Astrocyte of the cerebellum (primary cell): ENCODE measurements around the gene SLC35F1.

Experiments used
- DNase-seq: peaks from one replicate; pipeline ENCODE4 v3.0.0-alpha.2; 2011; ENCODE audit warnings: low read depth
- H3K4me3 ChIP-seq: 2 replicates; pipeline ENCODE4 v1.5.1; 2011; ENCODE audit warnings: mild to moderate bottlenecking, low read depth, low read length, moderate library complexity
- CTCF ChIP-seq: IDR thresholded peaks from 2 replicates; pipeline ENCODE4 v1.5.1; 2012; ENCODE audit warnings: low read length, low read depth, moderate library complexity, mild to moderate bottlenecking; ENCODE audit errors: missing control alignments
- in situ Hi-C: cut with HindIII; loops from 2 replicates; pipeline ENCODE4 v1.10.0; 2017; ENCODE audit warnings: low sequenced_read_pairs

The SLC35F1 gene

GRCh38 chr6:118240878-118241528 is 333.9 kb downstream of the SLC35F1 start:
- no peak for TF ChIP-seq CTCF
- in situ Hi-C loops: no loop called here
- H3K4me3 ChIP-seq: no peak overlapping the region
- no peak for DNase-seq

- TF ChIP-seq CTCF: no peak
- in situ Hi-C loops: no loop called here
Measured at GRCh38 chr6:118246406-118246805, 339.3 kb downstream of the SLC35F1 start.

GRCh38 chr6:118248171-118248570 is 341.1 kb downstream of the SLC35F1 start:
- DNase-seq: no peak
- in situ Hi-C loops: no loop called here
- TF ChIP-seq CTCF: no peak
- no peak overlapping the region for H3K4me3 ChIP-seq

More at GRCh38 chr6:118246406-118246805, 339.3 kb downstream of the SLC35F1 start:
- H3K4me3 ChIP-seq: no peak overlapping the region
- DNase-seq: no peak

GRCh38 chr6:118249680-118250079 is 342.6 kb downstream of the SLC35F1 start:
- no peak for DNase-seq
- no peak for TF ChIP-seq CTCF
- no peak overlapping the region for H3K4me3 ChIP-seq
- in situ Hi-C loops: no loop called here

GRCh38 chr6:118252474-118252873 is 345.4 kb downstream of the SLC35F1 start:
- in situ Hi-C loops: no loop called here
- H3K4me3 ChIP-seq: no peak overlapping the region
- no peak for DNase-seq
- no peak for TF ChIP-seq CTCF

- in situ Hi-C loops: no loop called here
- TF ChIP-seq CTCF: no peak
- DNase-seq: no peak
- no peak overlapping the region for H3K4me3 ChIP-seq
Measured at GRCh38 chr6:118253741-118254140, 346.7 kb downstream of the SLC35F1 start.
